NCI-H1092 treated with DMSO at 0.1 percent for 48 hours (cell line): ENCODE results near the gene SLC2A14.
A peak's percentile ranks its signal among the peaks of the same experiment; 100 is the strongest.
"Not testable (repeated sequence)": the region's sequence is repeated elsewhere in the genome, so short reads cannot be mapped to it uniquely, and the experiment has no call there.

Experiments
- DNase-seq: peaks from one replicate; lab custom pipeline; 2025; lab: John Stamatoyannopoulos, UW

Gene SLC2A14

DNA sequence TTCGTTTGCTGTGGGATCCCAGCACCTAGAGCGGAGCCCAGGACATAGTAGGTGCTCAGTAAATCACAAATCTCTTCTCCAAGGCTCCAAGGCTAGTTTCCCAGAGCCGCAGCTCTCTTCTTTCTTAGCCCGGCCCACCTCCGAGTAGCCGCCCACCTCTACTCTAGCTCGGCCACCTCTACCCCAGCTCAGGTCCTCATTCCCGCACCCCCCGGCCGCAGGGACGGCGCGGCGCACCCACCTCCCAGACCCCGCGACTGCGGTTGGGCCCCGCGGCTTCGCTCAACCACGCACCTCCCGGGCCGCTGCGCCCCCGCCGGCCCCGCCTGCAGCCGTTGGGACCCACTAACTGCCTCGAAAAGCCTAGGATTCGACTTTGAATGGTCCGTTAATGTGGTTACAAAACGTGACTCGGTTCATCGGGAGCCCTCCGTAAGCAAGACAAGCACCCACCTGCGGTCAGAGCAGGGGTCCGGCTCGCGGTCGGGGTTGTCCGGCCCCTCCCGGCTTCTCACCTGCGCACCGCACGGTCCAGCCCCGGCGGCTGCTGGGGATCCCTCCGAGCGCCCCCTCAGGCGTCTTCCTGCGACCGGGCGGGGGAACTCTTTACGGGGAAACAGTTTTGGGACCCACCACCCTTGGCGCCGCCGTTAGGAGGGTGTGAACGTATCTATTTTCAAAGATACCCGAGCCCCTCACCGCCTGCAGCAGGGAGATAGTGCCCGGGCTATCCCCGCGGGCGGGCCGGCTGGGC, at the start of gene SLC2A14:
Gene SLC2A14, minus strand, starts transcription at position 350 of the 754 bp plus-strand sequence. CDS start 3,035 bp downstream, outside the sequence.
- DNase-seq: no peak

DNA sequence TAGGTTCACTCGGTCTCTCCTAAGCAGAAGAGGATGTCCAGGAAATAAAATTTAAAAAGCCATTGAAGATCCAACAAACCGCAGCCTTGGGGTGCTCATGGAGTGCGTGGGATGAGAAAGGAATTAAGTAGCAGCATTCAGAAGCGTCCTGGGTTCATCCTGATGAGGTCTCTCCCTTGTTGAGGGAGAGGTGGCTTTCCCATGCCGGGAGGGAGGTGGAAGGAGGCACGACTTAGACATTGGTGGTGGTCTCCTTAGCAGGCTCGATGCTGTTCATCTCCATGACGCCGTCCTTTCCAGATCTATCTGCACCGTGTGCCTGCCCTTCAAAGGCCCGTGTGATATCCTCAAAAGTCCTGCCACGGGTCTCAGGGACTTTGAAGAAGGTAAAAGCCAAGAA, 48.5 kb upstream of the SLC2A14 start:
- DNase-seq: not testable (repeated sequence)

GRCh38 chr12:7918268-7918590, 45.5 kb upstream of the SLC2A14 start:
- not testable (repeated sequence) for DNase-seq

- DNase-seq: no peak
Measured at GRCh38 chr12:7917392-7918267, 44.9 kb upstream of the SLC2A14 start.

DNA sequence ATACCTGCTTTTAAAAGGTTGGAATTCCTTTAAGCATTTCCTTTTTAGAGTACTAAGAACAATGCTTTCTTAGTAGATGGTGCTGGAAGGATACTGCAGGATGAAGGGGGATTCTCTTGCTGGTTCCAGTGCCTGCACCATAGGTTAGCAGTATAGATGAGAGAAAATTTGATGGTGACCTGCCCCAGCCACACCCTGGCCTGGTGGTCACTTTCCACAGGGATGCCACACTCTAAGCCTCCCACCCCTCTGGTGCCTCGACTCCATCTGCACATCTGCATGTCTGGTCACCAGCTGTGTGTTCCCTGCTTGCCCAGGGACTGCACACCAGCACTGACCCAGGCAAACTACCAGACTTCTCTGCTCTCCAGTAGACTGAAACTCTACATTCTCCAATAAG, 44.2 kb upstream of the SLC2A14 start:
- DNase-seq: no peak

DNA sequence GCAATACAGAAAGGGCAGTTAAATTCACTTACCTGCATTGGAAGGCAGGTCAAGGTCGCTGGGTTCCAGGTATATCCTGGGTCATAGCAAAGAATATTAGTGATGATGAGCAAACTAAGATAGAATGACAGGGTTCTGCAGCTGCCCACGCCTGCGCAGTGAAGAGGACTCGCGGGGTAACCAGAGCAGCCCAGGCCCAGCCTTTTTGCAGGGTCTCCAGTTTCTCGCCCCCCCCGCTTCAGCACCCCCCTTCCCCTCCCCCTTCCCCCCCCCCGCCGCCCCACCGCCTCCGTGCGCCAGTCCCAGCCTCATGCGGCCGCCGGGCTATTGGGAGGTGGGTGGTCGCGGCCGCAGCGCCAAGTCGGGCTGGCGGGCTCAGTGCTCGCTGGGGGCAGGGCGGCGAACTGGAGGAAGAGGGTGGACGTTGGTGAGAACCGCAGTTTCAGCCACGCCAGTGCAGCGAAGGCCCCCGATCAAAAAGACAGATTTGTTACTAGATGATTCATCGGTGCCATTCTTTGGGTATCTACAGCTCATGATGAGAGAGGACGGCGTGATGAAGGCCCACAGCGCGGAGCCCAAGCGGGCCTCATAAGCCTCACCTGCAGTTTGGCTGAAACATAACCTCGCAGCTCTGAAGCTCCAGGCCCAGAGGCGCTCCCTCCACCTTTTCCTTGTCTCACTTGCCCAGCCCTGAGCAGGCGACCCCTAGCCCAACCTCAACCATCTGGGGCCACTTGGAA, 43.1 kb upstream of the SLC2A14 start:
- peak; percentile 48 for DNase-seq

GRCh38 chr12:7910106-7910505, 37.4 kb upstream of the SLC2A14 start:
- not testable (repeated sequence) for DNase-seq

DNA sequence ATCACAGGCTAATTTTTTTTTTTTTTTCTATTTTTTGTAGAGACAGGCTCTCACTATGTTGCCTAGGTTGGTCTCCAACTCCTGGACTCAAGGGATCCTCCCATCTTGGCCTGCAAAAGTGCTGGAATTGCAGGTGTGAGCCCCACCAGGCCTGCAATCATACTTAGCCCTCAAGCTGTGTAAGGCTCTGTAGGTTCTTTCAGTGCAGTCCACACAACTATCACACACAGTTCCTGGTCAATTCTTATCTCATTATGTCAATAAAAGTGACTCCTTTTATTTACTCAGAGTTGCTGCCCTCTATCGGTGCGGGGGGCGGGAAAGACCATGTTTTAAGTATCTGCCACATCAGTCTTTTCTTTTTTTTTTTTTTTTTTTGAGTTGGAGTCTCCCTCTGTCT, 34.3 kb upstream of the SLC2A14 start:
- no peak for DNase-seq

- not testable (repeated sequence) for DNase-seq
Measured at GRCh38 chr12:7906303-7906702, 33.6 kb upstream of the SLC2A14 start.

DNA sequence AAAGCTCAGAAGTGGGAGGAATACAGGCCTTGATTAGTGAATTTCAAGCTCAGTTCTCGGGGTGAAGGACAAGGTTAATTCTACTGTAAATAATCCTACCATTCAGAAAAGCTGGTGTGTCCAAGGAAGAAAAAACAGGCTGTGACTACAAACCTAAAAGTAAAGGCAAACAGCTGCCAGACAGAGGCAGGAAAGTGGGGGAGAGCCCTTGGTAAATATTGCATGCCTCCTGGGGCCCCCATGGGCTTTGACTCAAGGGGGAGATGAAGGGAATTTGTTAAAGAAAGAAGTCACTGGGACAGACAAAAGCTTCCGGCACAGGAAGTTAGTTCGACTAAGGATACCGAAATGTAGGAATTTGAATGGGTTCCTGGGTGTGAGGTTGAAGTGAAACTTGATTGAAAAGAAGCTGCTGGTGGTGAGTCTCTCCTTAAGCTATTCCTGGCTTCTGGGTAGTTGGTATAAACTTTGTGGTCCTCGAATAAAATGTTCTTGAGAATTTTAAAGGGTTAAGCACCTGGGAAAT, 32.9 kb upstream of the SLC2A14 start:
- DNase-seq: not testable (repeated sequence)

DNA sequence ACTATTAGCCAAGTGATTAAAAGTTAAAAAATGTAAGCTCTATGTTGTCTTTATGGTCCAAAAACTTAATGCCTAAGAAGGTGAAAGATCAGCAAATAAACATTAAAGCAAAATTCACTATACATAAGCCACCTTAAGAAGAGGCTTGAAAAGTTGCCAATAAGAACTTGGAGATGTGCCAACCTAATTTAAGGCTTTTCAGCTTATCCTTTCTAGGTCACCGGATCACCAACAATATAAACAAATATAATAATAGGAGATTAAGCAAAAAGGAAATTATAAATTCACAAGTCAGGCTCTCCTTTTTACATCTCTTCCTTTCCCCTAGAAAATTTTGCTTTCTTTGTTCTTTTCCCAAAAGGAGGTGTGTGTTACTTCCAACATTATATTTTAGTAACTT, 32.4 kb upstream of the SLC2A14 start:
- no peak for DNase-seq

- DNase-seq: not testable (repeated sequence)
Measured at GRCh38 chr12:7902416-7902815, 29.7 kb upstream of the SLC2A14 start.

GRCh38 chr12:7899755-7900154, 27.0 kb upstream of the SLC2A14 start:
- no peak for DNase-seq

GRCh38 chr12:7896726-7897125, 24.0 kb upstream of the SLC2A14 start:
- not testable (repeated sequence) for DNase-seq

GRCh38 chr12:7892186-7892980, 19.7 kb upstream of the SLC2A14 start:
- no peak for DNase-seq

DNA sequence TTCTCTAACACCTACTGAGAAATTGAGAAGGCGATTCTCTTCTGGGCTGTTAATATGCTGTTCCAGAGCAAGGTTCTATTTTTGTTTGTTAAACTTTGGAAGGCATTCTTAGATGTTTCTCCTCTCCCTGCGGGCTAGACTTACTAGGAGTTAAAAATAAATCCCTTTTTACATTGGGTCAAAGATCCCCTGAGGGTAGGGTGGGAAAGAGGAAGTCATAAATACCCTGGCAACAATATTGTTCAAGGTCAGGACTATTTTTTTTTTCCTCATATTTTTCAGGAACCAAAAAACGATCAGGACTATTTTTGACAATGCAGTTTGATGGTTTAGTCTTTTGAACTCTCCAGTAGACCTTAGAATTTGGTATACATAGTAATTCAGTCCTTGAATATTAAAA, 12.0 kb upstream of the SLC2A14 start:
- DNase-seq: no peak

DNA sequence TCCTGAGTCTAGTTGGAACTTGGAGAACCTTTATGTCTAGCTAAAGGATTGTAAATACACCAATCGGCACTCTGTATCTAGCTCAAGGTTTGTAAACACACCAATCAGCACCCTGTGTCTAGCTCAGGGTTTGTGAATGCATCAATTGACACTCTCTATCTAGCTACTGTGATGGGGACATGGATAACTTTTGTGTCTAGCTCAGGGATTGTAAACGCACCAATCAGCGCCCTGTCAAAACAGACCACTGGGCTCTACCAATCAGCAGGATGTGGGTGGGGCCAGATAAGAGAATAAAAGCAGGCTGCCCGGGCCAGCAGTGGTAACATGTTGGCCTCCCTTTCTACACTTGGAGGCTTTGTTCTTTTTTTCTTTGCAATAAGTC, 9.0 kb upstream of the SLC2A14 start:
- DNase-seq: not testable (repeated sequence)

- DNase-seq: not testable (repeated sequence)
Measured at GRCh38 chr12:7880952-7881735, 8.4 kb upstream of the SLC2A14 start.

DNA sequence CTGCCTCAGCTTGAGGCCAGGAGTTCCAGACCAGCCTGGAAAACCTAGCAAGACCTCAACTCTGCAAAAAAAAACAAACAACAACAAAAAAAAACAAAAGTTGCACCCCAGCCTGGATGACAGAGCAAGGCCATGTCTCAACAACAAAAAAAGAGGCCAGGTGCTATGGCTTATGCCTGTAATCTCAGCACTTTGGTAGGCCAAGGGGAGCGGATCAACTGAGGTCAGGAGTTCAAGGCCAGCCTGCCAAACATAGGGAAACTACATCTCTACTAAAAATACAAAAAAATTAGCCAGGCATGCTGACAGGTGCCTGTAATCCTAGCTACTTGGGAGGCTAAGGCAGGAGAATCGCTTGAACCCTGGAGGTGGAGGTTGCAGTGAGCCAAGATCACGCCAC, 6.5 kb upstream of the SLC2A14 start:
- no peak for DNase-seq

GRCh38 chr12:7877420-7877819, 4.7 kb upstream of the SLC2A14 start:
- DNase-seq: no peak

GRCh38 chr12:7870335-7870734, 2.4 kb downstream of the SLC2A14 start:
- DNase-seq: no peak
